OCI-LY7 (cell line): ENCODE measurements around the gene FANCC. TPM values are rescaled to one million over a fixed set of nuclear protein-coding genes. Genes with fewer than 3 reads are reported as not detected.

Source experiments
- BruUV-seq: library from RNA; stranded (reverse); fragments of 400-500 nt; replicated peaks from 2 replicates; lab custom pipeline; 2021; lab: Mats Ljungman, UMichigan
- CTCF ChIA-PET: fragments of 300-600 bp; sonication (Branson Sonifier 250); formaldehyde crosslinking; loops from one replicate; lab custom pipeline; 2022; ENCODE audit warnings: antibody characterized with exemption; ENCODE audit not compliant: unreplicated experiment; lab: Charles Lee
- POLR2A ChIA-PET: fragments of 300-600 bp; sonication (Branson Sonifier 250); formaldehyde crosslinking; loops from one replicate; lab custom pipeline; 2022; ENCODE audit warnings: antibody characterized with exemption; lab: Charles Lee
- DNase-seq: peaks from one replicate; pipeline ENCODE4 v3.0.0-alpha.2; 2015; ENCODE audit warnings: low spot score
- H2AFZ ChIP-seq: fragments of 200-600 bp; sonication (generic), shearing (Covaris generic); 2 replicates; pipeline ENCODE4 v1.6.1; 2014; ENCODE audit warnings: mild to moderate bottlenecking, antibody characterized with exemption, low read length, moderate library complexity
- H3K27ac ChIP-seq: fragments of 200-600 bp; sonication (generic); 2 replicates; pipeline ENCODE4 v1.5.1; 2014; ENCODE audit warnings: mixed run types, low read depth, mild to moderate bottlenecking, moderate library complexity, low read length, inconsistent platforms; ENCODE audit not compliant: poor library complexity, severe bottlenecking
- H3K36me3 ChIP-seq: fragments of 200-600 bp; sonication (generic); 2 replicates; pipeline ENCODE4 v1.6.1; 2014; ENCODE audit warnings: mild to moderate bottlenecking, antibody characterized with exemption, low read length, moderate library complexity, mixed read lengths; ENCODE audit not compliant: insufficient read depth
- H3K4me1 ChIP-seq: fragments of 200-600 bp; sonication (generic); 2 replicates; pipeline ENCODE4 v1.5.1; 2014; ENCODE audit warnings: mild to moderate bottlenecking, low read length; ENCODE audit not compliant: insufficient read depth, poor library complexity, severe bottlenecking
- H3K4me2 ChIP-seq: fragments of 200-600 bp; sonication (generic); 2 replicates; pipeline ENCODE4 v1.6.1; 2014; ENCODE audit warnings: mild to moderate bottlenecking, low read length
- H3K4me3 ChIP-seq: fragments of 200-600 bp; sonication (generic); 2 replicates; pipeline ENCODE4 v1.5.1; 2014; ENCODE audit warnings: mild to moderate bottlenecking, low read depth, low read length; ENCODE audit not compliant: poor library complexity, severe bottlenecking
- H3K79me2 ChIP-seq: fragments of 200-600 bp; sonication (generic); 2 replicates; pipeline ENCODE4 v1.6.1; 2016; ENCODE audit warnings: low read depth, mild to moderate bottlenecking, low read length, moderate library complexity, mixed read lengths; ENCODE audit not compliant: insufficient read depth
- H3K9me2 ChIP-seq: fragments of 200-600 bp; sonication (generic); 2 replicates; pipeline ENCODE4 v1.6.1; 2016; ENCODE audit warnings: mild to moderate bottlenecking, low read length, mixed read lengths; ENCODE audit not compliant: insufficient read depth
- H3K9me3 ChIP-seq: fragments of 200-600 bp; sonication (generic); 2 replicates; pipeline ENCODE4 v1.6.1; 2014; ENCODE audit warnings: mild to moderate bottlenecking, mixed run types, low read length, mixed read lengths
- H4K20me1 ChIP-seq: fragments of 200-600 bp; sonication (generic); 2 replicates; pipeline ENCODE4 v1.6.1; 2014; ENCODE audit warnings: mild to moderate bottlenecking, antibody characterized with exemption, low read length, moderate library complexity, mixed read lengths; ENCODE audit not compliant: insufficient read depth
- CTCF ChIP-seq: fragments of 200-600 bp; sonication (generic); conservative IDR thresholded peaks from 2 replicates; pipeline ENCODE4 v1.5.1; 2014; ENCODE audit warnings: mild to moderate bottlenecking, antibody characterized with exemption, low read length, moderate library complexity, mixed read lengths
- EZH2phosphoT487 ChIP-seq: fragments of 200-600 bp; sonication (generic); IDR thresholded peaks from 2 replicates; pipeline ENCODE4 v1.6.1; 2018; ENCODE audit warnings: low read depth, borderline replicate concordance, mild to moderate bottlenecking, mixed run types, antibody characterized with exemption, low read length, moderate library complexity, mixed read lengths
- intact Hi-C: fragments of 100-400 bp; cut with micrococcal nuclease; formaldehyde crosslinking; loops from one replicate; pipeline ENCODE4 v1.10.0; 2022; ENCODE audit not compliant: unreplicated experiment
- total RNA-seq, 2 experiments: library from RNA; depleted of rRNA in 1 of 2; stranded (reverse); fragments of >200 nt in 1 of 2; shearing (Covaris generic) in 1 of 2; gene quantifications; 2 replicates each; pipeline ENCODE4 v1.2.3, GENCODE V29; 2014 to 2022

The FANCC gene
- total RNA-seq, 2 experiments from 2014 or later = 13.9 to 28.7 TPM

DNA sequence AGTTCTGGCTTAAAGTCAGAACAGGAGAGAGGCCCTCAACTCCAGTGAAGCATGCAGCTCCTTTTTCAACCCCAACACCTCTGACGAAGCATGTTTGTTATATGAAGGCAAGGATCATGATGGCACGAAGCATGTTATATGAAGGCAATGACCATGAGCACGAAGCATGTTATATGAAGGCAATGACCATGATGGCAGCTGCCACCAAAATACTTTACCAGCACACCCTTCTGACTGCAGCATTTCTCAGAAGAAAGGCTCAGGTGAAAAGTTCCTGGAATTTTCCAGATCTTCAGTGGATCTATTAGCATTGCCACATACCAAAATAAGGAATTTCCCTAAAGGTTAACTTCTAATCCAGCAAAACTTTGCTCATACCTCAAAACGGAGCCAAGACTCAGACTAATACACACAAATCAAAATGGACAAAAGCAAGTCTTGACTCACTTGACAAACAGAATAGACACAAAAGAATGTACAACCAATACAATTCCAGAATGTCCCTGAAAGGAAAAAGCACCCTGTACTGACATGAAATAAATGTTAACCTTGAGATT lies 217.4 kb downstream of the FANCC start:
- Histone ChIP-seq H3K9me3 (no peaks in the 10 kb centered on the region), H3K4me1 (no peaks in the 10 kb centered on the region), H3K9me2 (no peaks in the 10 kb centered on the region), H3K27ac (no peak overlapping the region), H2AFZ (no peak overlapping the region), H3K4me2 (no peak overlapping the region), H4K20me1 (no peaks in the 10 kb centered on the region), H3K79me2 (no peaks in the 10 kb centered on the region), H3K4me3 (no peak overlapping the region), H3K36me3 (no peaks in the 10 kb centered on the region)
- POLR2A ChIA-PET = no interaction called here
- CTCF ChIA-PET = no interaction called here
- TF ChIP-seq CTCF = no peak
- TF ChIP-seq EZH2phosphoT487 = no peak
- intact Hi-C loops = no loop called here
- DNase-seq = no peak
- no TSS peak for BruUV-seq

DNA sequence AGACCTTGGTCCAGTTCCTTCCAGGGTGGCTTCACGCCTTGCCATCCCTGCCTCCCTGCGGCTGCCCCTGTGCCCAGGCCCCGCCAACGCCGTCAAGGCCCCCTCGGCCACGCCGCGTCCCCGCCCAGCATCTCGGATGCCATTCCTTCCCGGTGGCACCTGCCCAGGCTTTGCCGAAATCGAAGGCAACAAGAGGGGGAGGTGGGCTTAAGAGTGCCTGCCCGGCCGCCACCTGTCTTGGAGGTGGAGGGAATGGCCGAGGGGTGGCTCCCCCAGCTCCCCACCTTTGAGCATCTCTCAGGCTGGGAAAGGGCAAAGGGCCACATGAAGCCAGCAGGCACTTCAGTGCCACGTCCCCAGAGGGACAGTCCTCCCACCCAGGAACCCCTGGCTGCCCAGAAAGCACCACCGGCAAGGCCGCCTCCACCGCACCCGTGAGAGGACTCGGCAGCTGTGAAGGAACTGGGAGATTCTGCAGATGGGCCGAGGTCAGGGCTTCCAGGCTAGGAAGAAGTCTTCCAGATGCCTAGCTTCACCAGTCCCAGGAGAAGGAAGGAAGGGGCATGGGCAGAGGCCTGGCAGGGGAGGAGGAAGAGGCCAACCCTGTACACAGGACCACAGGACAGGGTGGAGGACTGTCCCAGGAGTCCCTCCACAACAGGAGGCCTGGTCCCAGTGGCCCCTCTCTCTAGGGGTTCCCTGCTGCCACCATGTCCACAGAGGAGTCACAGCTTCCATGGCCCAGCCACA lies 218.0 kb downstream of the FANCC start:
- ChIA-PET CTCF (no interaction called here), POLR2A (no interaction called here)
- Histone ChIP-seq H3K79me2 (no peaks in the 10 kb centered on the region), H3K4me1 (no peaks in the 10 kb centered on the region), H2AFZ (no peak overlapping the region), H3K9me3 (no peaks in the 10 kb centered on the region), H4K20me1 (no peaks in the 10 kb centered on the region), H3K27ac (no peak overlapping the region), H3K4me2 (no peak overlapping the region), H3K4me3 (no peak overlapping the region), H3K9me2 (no peaks in the 10 kb centered on the region), H3K36me3 (no peaks in the 10 kb centered on the region)
- intact Hi-C loops = no loop called here
- no peak for DNase-seq
- no peak for TF ChIP-seq EZH2phosphoT487
- no peak for TF ChIP-seq CTCF
- BruUV-seq = no TSS peak

- Histone ChIP-seq H3K79me2 (no peaks in the 10 kb centered on the region), H3K36me3 (no peaks in the 10 kb centered on the region), H2AFZ (no peak overlapping the region), H3K4me2 (no peak overlapping the region), H3K4me3 (no peak overlapping the region), H3K27ac (no peak overlapping the region), H3K9me2 (no peaks in the 10 kb centered on the region), H4K20me1 (no peaks in the 10 kb centered on the region), H3K4me1 (no peaks in the 10 kb centered on the region), H3K9me3 (no peaks in the 10 kb centered on the region)
- DNase-seq = no peak
- intact Hi-C loops = no loop called here
- no TSS peak for BruUV-seq
- POLR2A ChIA-PET = interaction anchor here (0.6 kb wide), 1 partner anchor 430 kb away, joined by 4 read pairs; no protein-coding TSS in a partner anchor
- CTCF ChIA-PET = no interaction called here
- TF ChIP-seq EZH2phosphoT487 = no peak
- no peak for TF ChIP-seq CTCF
Measured at GRCh38 chr9:95098391-95098921, 219.1 kb downstream of the FANCC start.
